Esophagus squamous epithelium (tissue), 5 donors: Measurements from ENCODE around the gene MACROH2A2. TPM values are rescaled to one million over a fixed set of nuclear protein-coding genes. Genes with fewer than 3 reads are reported as not detected.

Experiments
- DNase-seq: peaks from one replicate; lab custom pipeline; 2025; lab: John Stamatoyannopoulos, UW
- H3K27ac ChIP-seq, 4 donors: fragments of 200-600 bp; sonication (generic); one replicate each; pipeline ENCODE4 v1.5.1; 2016 to 2019; ENCODE audit warnings: mild to moderate bottlenecking in 1 of 4
- H3K27me3 ChIP-seq, 4 donors: fragments of 200-600 bp; sonication (generic); 1 replicate in 3 of 4; 2 replicates in 1 of 4; pipeline versions ENCODE4 v1.5.1 to v1.6.0; 2017 to 2021; ENCODE audit warnings: antibody characterized with exemption in 1 of 4
- H3K36me3 ChIP-seq, 3 donors: fragments of 200-600 bp; sonication (generic); one replicate each; pipeline ENCODE4 v1.5.1; 2016 to 2019
- H3K4me1 ChIP-seq, 3 donors: fragments of 200-600 bp; sonication (generic); one replicate each; pipeline ENCODE4 v1.5.1; 2017 to 2019
- H3K4me3 ChIP-seq, 4 donors: fragments of 200-600 bp; sonication (generic); 1 replicate in 3 of 4; 2 replicates in 1 of 4; pipeline ENCODE4 v1.5.1; 2016 to 2019; ENCODE audit warnings: mild to moderate bottlenecking in 2 of 4, moderate library complexity in 1 of 4
- H3K9me3 ChIP-seq, 3 donors: fragments of 200-600 bp; sonication (generic); one replicate each; pipeline ENCODE4 v1.5.1; 2016 to 2019
- POLR2A ChIP-seq, 4 donors: fragments of 450-650 bp; IDR thresholded peaks; one replicate each; pipeline ENCODE4 v1.6.1; 2017; ENCODE audit warnings: antibody characterized with exemption in 4 of 4, mild to moderate bottlenecking in 4 of 4, moderate library complexity in 3 of 4
- WGBS, 2 donors: methylation state at CpG; one replicate each; pipeline ENCODE4 v1.1.5; 2018; 5-methylcytosine and 5-hydroxymethylcytosine counted together
- intact Hi-C: fragments of 100-400 bp; cut with DNase I; formaldehyde crosslinking; loops from one replicate; pipeline ENCODE4 v1.15.0; 2022
- total RNA-seq, 4 donors: library from RNA; depleted of rRNA; stranded (reverse); fragments of >200 nt; gene quantifications; one replicate each; pipeline ENCODE4 v1.1.0, GENCODE V29; 2016
- TF ChIP-seq, protein P1 (sequence below), 6 experiments: fragments of 450-650 bp in 4 of 6; fragments of 200-600 bp in 2 of 6; sonication (generic) in 2 of 6; IDR thresholded peaks; one replicate each; pipeline ENCODE4 v1.5.1; 2016 to 2019; ENCODE audit warnings: antibody characterized with exemption in 6 of 6, mild to moderate bottlenecking in 4 of 6, moderate library complexity in 4 of 6
- donor health status: DM: yes; HTN: yes; CAD: no.

Gene MACROH2A2
- total RNA-seq, 4 donors from 2014 or later, result 19.8 to 32.0 (median 22.4) TPM

DNA sequence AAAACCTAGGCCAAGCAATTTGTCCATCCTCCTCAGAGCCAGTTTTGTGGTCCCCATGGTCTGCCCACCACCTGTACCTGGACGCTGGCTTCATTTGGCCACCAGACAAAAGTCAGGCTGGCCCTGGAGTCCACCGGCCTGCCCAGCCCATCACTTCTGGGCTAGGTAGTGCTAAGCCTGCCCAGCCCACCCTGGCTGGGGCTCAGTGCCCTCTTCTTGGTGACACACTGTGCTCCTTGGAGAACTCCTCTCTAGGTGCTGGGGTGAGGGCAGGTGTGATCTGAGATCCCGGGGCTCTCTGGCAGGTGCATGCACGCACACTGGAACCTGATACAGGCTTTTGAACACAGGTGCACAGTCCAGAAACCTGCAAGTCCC lies 78.9 kb downstream of the MACROH2A2 start:
- DNase-seq, result no peak
- WGBS, 2 donors, result 67 to 94% methylated on average over 2 of the region's 4 CpGs
- H3K27me3 ChIP-seq, result no peaks in the 10 kb centered on the region
- intact Hi-C loops, result no loop called here
- peak overlapping the region; percentile 58 to 88 (median 68) for H3K4me3 ChIP-seq
- H3K27ac ChIP-seq, result peak overlapping the region; percentile 84 to 89 (median 86)
- H3K36me3 ChIP-seq, result peaks cover 0 to 11% (median 0%) of the 10 kb centered on the region in 3 donors
- TF ChIP-seq, protein P1, sequence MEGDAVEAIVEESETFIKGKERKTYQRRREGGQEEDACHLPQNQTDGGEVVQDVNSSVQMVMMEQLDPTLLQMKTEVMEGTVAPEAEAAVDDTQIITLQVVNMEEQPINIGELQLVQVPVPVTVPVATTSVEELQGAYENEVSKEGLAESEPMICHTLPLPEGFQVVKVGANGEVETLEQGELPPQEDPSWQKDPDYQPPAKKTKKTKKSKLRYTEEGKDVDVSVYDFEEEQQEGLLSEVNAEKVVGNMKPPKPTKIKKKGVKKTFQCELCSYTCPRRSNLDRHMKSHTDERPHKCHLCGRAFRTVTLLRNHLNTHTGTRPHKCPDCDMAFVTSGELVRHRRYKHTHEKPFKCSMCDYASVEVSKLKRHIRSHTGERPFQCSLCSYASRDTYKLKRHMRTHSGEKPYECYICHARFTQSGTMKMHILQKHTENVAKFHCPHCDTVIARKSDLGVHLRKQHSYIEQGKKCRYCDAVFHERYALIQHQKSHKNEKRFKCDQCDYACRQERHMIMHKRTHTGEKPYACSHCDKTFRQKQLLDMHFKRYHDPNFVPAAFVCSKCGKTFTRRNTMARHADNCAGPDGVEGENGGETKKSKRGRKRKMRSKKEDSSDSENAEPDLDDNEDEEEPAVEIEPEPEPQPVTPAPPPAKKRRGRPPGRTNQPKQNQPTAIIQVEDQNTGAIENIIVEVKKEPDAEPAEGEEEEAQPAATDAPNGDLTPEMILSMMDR (IDR thresholded peaks at IDR 0.05), result no peak
- TF ChIP-seq POLR2A (IDR thresholded peaks at IDR 0.05), result no peak
- H3K4me1 ChIP-seq, result peaks cover 9 to 44% (median 20%) of the 10 kb centered on the region in 3 donors
- no peaks in the 10 kb centered on the region for H3K9me3 ChIP-seq

- no peak for DNase-seq
- peaks cover 9 to 47% (median 20%) of the 10 kb centered on the region in 3 donors for H3K4me1 ChIP-seq
- WGBS, 2 donors, result 9 to 18% methylated on average over 24 to 49 of the region's 80 CpGs
- H3K4me3 ChIP-seq, result peak within 1 kb of the TSS; percentile 58 to 88 (median 68)
- peak within 1 kb of the TSS; percentile 84 to 89 (median 86) for H3K27ac ChIP-seq
- H3K9me3 ChIP-seq, result no peaks in the 10 kb centered on the region
- peak in 2 of 4 donors; percentile 53 to 68 for TF ChIP-seq POLR2A (IDR thresholded peaks at IDR 0.05)
- TF ChIP-seq, protein P1 (IDR thresholded peaks at IDR 0.05), result peak in 2 of 6 experiments; percentile 13 to 27
- intact Hi-C loops, result no loop called here
- H3K27me3 ChIP-seq, result no peaks in the 10 kb centered on the region
- peaks cover 0 to 11% (median 0%) of the 10 kb centered on the region in 3 donors for H3K36me3 ChIP-seq
Observed at GRCh38 chr10:70132098-70133029, 79.7 kb downstream of the MACROH2A2 start, which contains the start of gene AIFM2. Gene AIFM2, minus strand, starts transcription at chr10:70132825. Its CDS starts 8,741 bp downstream, at chr10:70124084.

DNA sequence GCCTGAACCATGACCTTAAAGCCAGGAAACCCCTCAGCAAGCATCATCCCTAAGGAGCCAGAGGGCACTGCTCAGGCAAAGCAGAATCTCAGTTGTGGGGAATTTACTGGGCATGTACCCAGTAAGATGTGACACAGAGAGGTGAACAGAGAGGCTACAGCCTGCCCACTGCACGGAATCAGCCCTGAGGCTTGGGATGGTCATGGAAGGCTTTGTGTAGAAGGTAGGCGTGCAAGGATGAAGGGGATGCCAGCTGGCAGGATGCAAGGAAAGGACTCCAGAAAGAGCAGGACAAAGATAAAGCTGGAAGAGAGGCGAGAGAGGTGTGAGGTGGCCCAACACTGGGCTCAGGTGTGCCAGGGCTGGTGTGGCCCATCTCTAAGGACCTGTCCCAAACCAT lies 82.4 kb downstream of the MACROH2A2 start:
- peaks cover 22 to 72% (median 34%) of the 10 kb centered on the region in 3 donors for H3K4me1 ChIP-seq
- no peak for DNase-seq
- TF ChIP-seq, protein P1 (IDR thresholded peaks at IDR 0.05), result no peak
- no peak for TF ChIP-seq POLR2A (IDR thresholded peaks at IDR 0.05)
- 42 to 53% methylated on average over 3 of the region's 3 CpGs for WGBS, 2 donors
- intact Hi-C loops, result no loop called here
- H3K4me3 ChIP-seq, result no peak overlapping the region
- H3K27ac ChIP-seq, result no peak overlapping the region
- H3K9me3 ChIP-seq, result no peaks in the 10 kb centered on the region
- H3K27me3 ChIP-seq, result no peaks in the 10 kb centered on the region
- H3K36me3 ChIP-seq, result peaks cover 0 to 16% (median 0%) of the 10 kb centered on the region in 3 donors

DNA sequence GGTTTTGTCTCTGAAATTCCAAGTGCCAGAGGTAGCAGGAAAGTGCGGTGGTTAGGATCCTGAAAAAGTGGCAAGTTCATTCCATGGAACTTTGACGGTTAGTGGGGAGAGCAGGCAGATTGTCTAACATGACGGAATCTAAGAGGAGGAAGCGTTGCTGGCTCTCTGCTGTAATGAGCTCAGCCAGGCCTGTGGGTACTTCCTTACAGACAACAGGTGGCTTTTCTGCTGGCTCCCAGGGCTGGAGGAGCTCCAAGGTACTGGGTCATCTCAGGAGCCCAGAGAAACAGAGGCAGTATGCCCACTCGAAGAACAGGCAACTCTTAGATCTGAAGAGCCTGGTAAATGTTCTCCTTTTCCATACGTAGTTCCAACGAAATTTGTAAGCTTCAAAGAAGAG lies 83.0 kb downstream of the MACROH2A2 start:
- Histone ChIP-seq H3K36me3 (peaks cover 0 to 19% (median 0%) of the 10 kb centered on the region in 3 donors), H3K9me3 (no peaks in the 10 kb centered on the region), H3K4me3 (no peak overlapping the region), H3K27me3 (no peaks in the 10 kb centered on the region), H3K4me1 (peaks cover 22 to 69% (median 34%) of the 10 kb centered on the region in 3 donors), H3K27ac (no peak overlapping the region)
- intact Hi-C loops, result no loop called here
- 74 to 81% methylated on average over 6 to 7 of the region's 7 CpGs for WGBS, 2 donors
- no peak for TF ChIP-seq POLR2A (IDR thresholded peaks at IDR 0.05)
- TF ChIP-seq, protein P1 (IDR thresholded peaks at IDR 0.05), result no peak
- no peak for DNase-seq

DNA sequence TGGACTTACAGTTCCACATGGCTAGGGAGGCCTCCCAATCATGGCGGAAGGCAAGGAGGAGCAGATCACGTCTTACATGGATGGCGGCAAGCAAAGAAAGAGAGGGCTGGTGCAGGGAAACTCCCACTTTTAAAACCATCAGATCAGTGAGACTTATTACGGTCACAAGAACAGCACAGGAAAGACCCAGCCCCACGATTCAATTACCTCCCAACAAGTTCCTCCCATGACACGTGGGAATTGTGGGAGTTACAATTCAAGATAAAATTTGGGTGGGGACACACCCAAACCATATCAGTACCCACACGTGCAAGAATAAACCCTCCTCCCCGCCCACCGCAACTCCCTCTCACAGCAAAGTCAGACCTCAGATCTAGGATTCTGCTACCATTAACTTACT lies 84.5 kb downstream of the MACROH2A2 start:
- peaks cover 18 to 54% (median 26%) of the 10 kb centered on the region in 3 donors for H3K4me1 ChIP-seq
- no peak overlapping the region for H3K4me3 ChIP-seq
- DNase-seq, result no peak
- no peaks in the 10 kb centered on the region for H3K9me3 ChIP-seq
- peak overlapping the region in 3 of 4 donors; percentile 77 to 92 (median 85) for H3K27ac ChIP-seq
- peaks cover 0 to 27% (median 0%) of the 10 kb centered on the region in 3 donors for H3K36me3 ChIP-seq
- intact Hi-C loops, result no loop called here
- TF ChIP-seq, protein P1 (IDR thresholded peaks at IDR 0.05), result no peak
- TF ChIP-seq POLR2A (IDR thresholded peaks at IDR 0.05), result no peak
- 86 to 88% methylated on average over 9 of the region's 9 CpGs for WGBS, 2 donors
- no peaks in the 10 kb centered on the region for H3K27me3 ChIP-seq
